NCI-H1436 treated with DMSO at 0.1 percent for 48 hours (cell line): ENCODE data around the gene GTF3C6.
"Not testable (repeated sequence)": the region's sequence is repeated elsewhere in the genome, so short reads cannot be mapped to it uniquely, and the experiment has no call there.

ENCODE experiments used
- DNase-seq: peaks from one replicate; lab custom pipeline; 2025; lab: John Stamatoyannopoulos, UW

GTF3C6 gene

DNA sequence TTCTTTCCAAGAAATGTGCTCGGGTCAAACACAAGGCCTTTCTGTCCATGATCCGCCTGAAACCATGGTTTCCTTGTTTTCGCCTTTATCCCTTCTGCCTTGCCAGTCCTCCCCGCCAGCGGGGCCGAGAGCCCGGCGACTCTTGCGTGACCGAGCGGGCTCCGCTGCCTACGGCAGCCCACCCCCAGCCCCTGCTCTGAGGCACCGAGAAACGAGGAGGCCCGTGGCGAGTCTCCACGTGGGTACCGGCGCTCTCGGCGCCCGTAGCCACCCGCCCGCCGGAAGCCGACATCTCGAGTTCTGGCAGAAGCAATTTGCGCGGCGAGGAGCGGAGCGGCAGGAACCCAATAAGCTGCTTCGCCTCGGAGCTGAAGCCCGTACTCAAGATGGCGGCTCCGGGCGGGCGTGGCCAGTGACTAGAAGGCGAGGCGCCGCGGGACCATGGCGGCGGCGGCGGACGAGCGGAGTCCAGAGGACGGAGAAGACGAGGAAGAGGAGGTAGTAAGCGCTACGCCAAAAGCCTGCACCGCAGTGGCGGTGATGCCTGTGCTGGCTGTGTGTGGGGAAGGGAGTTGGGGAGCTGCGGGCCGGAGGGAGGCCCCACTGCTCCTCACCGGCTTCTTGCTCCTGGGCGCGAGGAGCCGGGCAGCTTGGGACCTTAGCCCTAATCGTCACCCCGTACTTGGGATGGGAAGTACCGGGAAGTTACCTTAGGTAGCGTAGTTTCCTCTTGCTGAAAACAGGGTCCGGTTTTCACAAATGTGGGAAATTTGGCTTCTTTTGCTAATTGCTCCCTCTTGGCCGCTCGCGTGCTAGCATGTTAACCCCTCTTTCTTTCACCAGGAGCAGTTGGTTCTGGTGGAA is at the start of gene GTF3C6:
TSS of gene GTF3C6 (plus strand) at position 378 of the 864 bp plus-strand sequence. CDS start at position 442, 64 bp downstream.
- peak; percentile 59 for DNase-seq

DNA sequence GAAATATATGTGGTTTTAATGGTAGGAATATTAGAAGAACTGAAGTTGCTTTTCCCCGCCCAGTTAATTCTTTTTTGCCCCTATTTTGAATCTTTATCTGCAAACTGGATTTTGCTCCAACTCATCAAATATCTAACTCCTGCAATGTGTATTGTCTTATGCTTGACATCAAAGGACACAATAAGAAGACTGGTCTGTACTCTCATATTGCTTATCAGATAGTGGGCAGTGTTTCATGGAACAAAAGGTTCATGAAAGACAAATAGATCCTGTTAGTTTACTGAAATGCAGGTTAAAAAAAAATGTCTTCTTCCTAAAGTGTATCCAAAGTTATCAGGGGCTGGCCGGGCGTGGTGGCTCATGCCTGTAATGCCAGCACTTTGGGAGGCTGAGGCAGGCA is 27.7 kb upstream of the GTF3C6 start:
- no peak for DNase-seq

DNA sequence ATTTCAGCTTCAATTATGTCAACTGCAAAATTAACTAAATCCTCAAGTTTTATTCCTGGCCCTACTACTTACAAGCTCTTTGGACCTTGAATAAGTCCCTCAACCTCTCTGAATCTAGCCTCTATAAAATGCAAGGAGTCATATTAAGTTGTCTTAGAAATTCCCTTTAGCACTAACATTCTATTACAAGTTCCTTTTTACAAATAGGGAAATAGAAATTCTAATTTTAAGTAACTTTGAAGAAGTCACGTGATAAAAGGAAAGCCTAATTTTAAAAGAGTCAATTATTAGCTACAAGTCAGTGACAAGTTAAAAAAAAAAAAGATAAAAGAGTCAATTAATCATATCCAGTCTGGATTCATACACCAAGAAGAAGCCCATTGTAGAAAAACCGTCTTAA is 24.6 kb upstream of the GTF3C6 start:
- DNase-seq, result no peak

DNA sequence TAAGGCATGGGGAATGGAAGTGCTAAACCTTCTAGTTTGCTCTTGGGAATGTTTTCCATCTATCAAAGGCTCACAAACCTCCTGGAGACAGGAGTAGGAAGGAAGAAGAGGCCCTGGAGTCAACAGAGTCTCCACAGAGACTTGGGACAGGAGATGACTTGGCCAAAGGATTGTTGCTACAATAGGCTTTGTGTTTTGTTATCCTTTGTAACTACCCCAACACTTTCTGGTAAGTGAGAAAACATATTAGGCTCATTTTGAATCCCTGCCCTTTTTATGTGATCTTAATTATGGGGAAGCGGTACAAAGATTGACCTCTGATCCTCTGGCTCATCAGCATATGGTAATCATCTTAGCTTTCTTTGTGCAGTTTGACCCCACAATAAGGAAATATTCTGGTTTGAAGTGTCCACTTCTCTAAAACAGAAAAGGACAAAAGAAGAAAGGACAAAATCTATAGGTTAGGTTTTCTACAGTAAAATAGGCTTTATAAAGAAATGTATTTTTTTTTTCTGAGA is 24.1 kb upstream of the GTF3C6 start:
- no peak for DNase-seq

- no peak for DNase-seq
These were observed 23.3 kb upstream of the GTF3C6 start for GRCh38 chr6:110935171-110935570.

- no peak for DNase-seq
These were observed 20.3 kb upstream of the GTF3C6 start for GRCh38 chr6:110938171-110938570.

DNA sequence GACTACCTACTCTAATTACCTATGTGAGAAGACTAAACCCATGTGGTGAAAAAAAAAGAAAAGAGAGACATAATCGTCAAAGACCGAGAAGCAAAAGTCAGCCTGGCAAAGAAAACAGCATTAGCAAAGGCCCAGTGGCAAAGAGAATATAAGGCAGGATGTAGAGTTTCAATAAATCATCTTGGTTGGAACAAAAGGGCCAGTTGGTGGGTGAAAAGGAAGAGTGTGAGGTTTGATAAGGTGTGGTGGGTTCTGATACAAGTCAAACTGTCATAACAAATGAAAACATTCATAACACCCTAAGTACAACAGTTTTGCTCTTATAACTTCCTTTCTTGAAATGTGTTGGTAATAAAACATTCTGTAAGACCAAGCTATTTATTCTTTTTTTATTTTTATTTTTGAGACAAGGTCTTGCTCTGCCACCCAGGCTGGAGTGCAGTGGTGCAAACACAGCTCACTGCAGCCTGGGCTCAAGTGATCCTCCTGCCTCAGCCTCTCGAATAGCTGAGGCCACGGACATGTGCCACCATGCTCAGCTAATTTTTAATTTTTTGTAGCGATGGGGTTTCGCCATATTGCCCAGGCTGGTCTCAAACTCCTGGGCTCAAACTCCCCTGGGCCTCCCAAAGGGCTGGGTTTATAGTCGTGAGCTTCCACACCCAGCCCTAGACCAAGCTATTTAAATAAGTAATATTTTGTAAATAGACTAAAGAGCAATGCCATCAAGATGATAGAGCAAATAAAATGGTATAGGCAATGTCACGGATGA is 18.9 kb upstream of the GTF3C6 start:
- DNase-seq, result no peak

GRCh38 chr6:110944681-110945151 is 13.8 kb upstream of the GTF3C6 start:
- no peak for DNase-seq

DNA sequence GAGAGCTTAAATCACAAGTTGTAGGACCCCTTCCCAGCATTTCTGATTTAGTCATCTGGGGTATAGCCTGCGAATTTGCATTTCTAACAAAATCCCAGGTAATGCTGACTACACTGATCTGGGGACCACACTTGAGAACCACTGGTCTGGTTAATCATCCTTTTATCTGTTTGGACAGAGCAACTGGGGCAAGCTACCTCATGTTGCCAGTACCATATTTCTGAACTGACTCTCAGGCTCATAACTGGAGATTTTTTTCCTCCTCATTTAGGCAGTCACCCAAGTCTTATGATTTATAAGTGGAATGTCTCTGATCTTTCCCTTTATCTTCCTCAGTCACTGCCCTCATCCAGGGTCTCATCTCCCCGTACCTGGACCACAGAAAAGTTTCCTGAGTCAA is 12.0 kb upstream of the GTF3C6 start:
- DNase-seq, result no peak

- DNase-seq, result peak; percentile 12
These were observed 8.7 kb upstream of the GTF3C6 start for GRCh38 chr6:110949679-110950285.

DNA sequence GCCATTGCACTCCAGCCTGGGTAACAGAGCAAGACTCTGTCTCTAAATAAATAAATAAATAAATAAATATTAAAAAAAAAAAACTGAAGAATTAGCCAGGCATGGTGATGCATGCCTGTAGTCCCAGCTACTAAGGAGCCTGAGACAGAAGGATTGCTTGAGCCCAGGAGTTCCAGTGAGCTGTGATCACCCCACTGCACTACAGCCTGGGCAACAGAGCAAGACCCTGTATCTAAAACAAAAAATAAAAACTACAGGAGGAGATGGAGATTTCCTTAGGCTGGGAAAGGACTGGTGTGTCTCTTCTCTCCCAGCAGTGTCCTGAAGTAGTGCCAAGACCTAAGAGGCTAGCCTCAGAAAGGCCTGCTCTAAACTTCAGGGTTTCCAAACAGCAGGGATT is 8.1 kb upstream of the GTF3C6 start:
- no peak for DNase-seq

- no peak for DNase-seq
These were observed 7.5 kb upstream of the GTF3C6 start for GRCh38 chr6:110951008-110951407.

DNA sequence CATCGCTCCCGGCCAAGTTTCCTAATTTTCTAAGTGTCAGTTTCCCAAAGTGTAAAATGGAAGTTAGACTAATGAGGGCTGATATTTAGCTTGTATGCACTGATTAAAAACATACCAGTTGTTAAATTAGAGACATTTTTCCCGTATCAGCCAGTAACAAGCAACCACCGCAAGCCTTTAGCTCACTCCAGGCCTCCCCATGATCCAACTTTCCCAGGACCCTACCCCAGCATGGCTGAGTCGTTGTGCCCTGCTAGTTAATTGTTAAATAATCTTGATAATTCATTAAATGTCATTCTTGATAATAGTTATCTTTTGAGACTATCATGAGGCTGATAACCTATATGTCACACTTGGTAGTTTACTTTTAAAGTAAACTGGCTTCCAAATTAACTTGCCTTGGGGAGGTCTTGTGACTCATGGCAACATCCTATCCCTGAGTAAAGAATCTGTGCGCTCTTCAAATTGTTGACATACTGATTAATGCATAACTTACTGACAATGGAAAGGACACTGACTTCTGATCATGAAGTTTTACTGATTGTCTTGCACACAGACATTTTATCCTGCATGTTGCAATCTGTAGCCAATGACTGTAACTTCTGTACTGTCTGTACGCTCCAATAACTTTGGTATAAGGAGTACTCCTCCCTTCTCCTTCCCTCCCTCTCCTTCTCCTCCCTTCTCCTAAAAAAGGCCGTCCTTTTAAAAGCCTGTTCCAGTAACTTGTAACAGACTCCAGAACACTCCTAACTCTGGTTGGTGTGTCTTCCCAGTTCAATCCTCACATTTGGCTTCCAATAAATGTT is 6.3 kb upstream of the GTF3C6 start:
- no peak for DNase-seq

DNA sequence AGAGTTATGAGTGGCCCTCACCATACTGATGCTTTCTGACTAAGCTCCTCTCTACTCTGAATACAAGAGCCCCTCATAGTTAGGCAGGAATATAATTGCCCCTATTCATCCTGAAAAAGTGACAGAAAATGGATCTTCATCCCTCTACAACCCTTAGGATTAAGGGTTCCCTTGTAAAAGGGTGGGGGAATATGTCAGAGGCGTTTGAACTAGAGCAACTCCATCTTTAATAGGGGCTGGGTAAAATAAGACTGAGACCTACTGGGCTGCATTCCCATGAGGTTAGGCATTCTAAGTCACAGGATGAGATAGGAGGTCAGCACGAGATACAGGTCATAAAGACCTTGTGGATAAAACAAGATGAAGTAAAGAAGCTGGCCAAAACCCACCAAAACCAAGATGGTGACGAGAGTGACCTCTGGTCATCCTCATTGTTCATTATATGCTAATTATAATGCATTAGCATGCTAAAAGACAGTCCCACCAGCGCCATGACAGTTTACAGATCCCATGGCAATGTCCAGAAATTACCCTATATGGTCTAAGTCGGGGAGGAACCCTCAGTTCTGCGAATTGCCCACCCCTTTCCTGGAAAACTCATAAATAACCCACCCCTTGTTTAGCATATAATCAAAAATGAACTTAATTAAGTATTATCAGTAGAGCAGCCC is 4.7 kb upstream of the GTF3C6 start:
- DNase-seq, result no peak

GRCh38 chr6:110960014-110960390 is 1.5 kb downstream of the GTF3C6 start:
- no peak for DNase-seq

DNA sequence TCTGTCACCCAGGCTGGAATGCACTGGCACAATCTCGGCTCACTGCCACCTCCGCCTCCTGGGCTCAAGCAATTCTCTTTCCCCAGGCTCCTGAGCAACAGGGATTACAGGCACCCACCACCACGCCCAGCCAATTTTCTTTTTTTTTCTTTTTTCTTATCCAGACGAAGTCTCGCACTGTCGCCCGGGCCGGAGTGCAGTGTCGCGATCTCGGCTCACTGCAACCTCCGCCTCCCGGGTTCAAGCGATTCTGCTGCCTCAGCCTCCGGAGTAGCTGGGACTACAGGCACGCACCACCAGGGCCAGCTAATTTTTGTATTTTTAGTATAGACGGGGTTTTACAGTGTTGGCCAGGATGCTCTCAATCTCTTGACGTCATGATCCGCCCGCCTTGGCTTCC is 4.1 kb downstream of the GTF3C6 start:
- not testable (repeated sequence) for DNase-seq

GRCh38 chr6:110965629-110966229 is 7.2 kb downstream of the GTF3C6 start:
- no peak for DNase-seq

DNA sequence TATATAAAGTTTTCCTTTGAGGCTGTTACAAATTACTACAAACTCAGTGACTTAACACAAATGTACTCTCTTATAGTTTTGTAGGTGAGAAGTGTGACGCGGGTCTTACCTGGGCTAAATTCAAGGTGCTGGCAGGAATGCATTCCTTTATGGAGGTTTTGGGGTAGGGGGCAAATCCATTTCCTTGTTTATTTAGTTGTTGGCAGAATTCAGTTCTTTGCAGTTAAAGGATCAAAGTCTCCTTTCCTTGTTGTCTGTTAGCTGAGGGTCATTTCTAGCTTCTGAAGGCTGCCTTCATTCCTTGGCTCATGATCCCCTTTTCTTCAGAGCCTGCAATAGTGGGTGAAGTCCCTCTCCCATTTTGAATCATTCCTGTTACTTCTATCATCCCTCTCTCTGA is 10.2 kb downstream of the GTF3C6 start:
- DNase-seq, result not testable (repeated sequence)

DNA sequence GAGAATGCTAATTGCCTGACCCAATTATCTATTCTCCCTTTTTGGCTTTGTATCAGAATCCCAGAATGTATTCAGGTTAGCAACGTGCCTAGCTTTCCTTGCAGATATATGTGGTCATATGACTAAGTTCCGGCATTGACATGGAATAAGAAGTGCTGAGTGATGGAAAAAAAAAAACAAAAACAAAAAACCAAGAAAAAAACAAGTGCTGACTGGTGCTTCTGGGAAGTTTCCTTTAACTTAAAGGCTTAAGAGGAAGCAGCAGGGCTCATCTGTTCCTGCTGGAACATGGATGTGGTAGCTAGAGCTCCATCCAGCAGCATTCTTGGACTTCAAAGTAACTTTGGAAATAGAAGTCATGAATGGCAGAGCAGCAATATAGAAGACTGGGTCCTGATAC is 13.0 kb downstream of the GTF3C6 start:
- no peak for DNase-seq

DNA sequence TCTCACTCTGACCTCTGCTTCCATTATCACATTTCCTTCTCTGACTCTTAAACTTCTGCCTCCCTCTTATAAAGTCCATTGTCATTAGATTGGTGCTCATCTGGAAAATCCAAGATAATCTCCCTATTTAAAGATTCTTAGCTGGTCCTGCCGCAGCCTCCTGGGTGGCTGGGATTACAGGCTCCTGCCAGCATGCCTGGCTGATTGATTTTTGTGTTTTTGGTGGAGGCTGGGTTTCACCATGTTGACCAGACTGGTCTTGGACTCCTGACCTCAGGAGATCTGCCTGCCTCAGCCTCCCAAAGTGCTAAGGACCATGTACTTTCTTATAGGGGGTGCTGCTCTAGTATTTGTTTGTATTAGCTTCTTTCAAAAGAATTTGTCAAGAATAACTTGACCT is 18.1 kb downstream of the GTF3C6 start:
- DNase-seq, result no peak
